GM12865 (cell line): Measurements from ENCODE around the gene DYRK1B.

Experiments used
- DNase-seq: peaks from one replicate; pipeline ENCODE4 v3.0.0; 2010; ENCODE audit warnings: low read depth
- H3K4me3 ChIP-seq: 2 replicates; pipeline ENCODE4 v1.5.1; 2011; ENCODE audit warnings: mild to moderate bottlenecking, low read depth, low read length, control low read depth
- CTCF ChIP-seq: IDR thresholded peaks from 2 replicates; pipeline ENCODE4 v1.5.1; 2011; ENCODE audit warnings: low read length, control low read depth, low read depth, inconsistent platforms; ENCODE audit not compliant: insufficient read depth; ENCODE audit errors: missing control alignments

Gene DYRK1B

GRCh38 chr19:39867133-39867532 is 33.2 kb upstream of the DYRK1B start:
- no peak for DNase-seq
- TF ChIP-seq CTCF, result no peak

GRCh38 chr19:39865953-39866352 is 32.0 kb upstream of the DYRK1B start:
- H3K4me3 ChIP-seq, result no peak overlapping the region
- no peak for DNase-seq
- no peak for TF ChIP-seq CTCF

More at GRCh38 chr19:39867133-39867532, 33.2 kb upstream of the DYRK1B start:
- H3K4me3 ChIP-seq, result no peak overlapping the region

- H3K4me3 ChIP-seq, result no peak overlapping the region
- no peak for DNase-seq
- TF ChIP-seq CTCF, result no peak
Observed at GRCh38 chr19:39865186-39865585, 31.2 kb upstream of the DYRK1B start.

GRCh38 chr19:39864118-39864517 is 30.2 kb upstream of the DYRK1B start:
- no peak for TF ChIP-seq CTCF
- no peak for DNase-seq
- H3K4me3 ChIP-seq, result no peak overlapping the region

- no peak overlapping the region for H3K4me3 ChIP-seq
- DNase-seq, result no peak
Observed at GRCh38 chr19:39858541-39858940, 24.6 kb upstream of the DYRK1B start.

GRCh38 chr19:39852882-39853281 is 18.9 kb upstream of the DYRK1B start:
- H3K4me3 ChIP-seq, result no peak overlapping the region
- no peak for DNase-seq
- no peak for TF ChIP-seq CTCF

More at GRCh38 chr19:39858541-39858940, 24.6 kb upstream of the DYRK1B start:
- no peak for TF ChIP-seq CTCF

GRCh38 chr19:39850892-39851291 is 16.9 kb upstream of the DYRK1B start:
- no peak for DNase-seq
- TF ChIP-seq CTCF, result no peak
- no peak overlapping the region for H3K4me3 ChIP-seq
